DOHH2 (cell line): ENCODE results near the gene FMNL3.

Experiments
- EZH2phosphoT487 ChIP-seq: fragments of 200-600 bp; sonication (generic); IDR thresholded peaks from 2 replicates; pipeline ENCODE4 v1.6.1; 2017; ENCODE audit warnings: borderline replicate concordance, mild to moderate bottlenecking, antibody characterized with exemption, low read length, moderate library complexity, mixed read lengths
- TF ChIP-seq, protein P1 (sequence below): fragments of 200-600 bp; sonication (generic); IDR thresholded peaks from one replicate; pipeline ENCODE4 v1.5.1; 2014; ENCODE audit warnings: antibody characterized with exemption, mild to moderate bottlenecking, low read depth, low read length; ENCODE audit not compliant: poor library complexity, severe bottlenecking

- TF ChIP-seq, protein P1, sequence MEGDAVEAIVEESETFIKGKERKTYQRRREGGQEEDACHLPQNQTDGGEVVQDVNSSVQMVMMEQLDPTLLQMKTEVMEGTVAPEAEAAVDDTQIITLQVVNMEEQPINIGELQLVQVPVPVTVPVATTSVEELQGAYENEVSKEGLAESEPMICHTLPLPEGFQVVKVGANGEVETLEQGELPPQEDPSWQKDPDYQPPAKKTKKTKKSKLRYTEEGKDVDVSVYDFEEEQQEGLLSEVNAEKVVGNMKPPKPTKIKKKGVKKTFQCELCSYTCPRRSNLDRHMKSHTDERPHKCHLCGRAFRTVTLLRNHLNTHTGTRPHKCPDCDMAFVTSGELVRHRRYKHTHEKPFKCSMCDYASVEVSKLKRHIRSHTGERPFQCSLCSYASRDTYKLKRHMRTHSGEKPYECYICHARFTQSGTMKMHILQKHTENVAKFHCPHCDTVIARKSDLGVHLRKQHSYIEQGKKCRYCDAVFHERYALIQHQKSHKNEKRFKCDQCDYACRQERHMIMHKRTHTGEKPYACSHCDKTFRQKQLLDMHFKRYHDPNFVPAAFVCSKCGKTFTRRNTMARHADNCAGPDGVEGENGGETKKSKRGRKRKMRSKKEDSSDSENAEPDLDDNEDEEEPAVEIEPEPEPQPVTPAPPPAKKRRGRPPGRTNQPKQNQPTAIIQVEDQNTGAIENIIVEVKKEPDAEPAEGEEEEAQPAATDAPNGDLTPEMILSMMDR, result no peak
- TF ChIP-seq EZH2phosphoT487, result no peak
These were observed 71.5 kb downstream of the FMNL3 start for GRCh38 chr12:49635656-49636055.
